PC-9 (cell line): ENCODE data around the gene SENP3. TPM values are rescaled to one million over a fixed set of nuclear protein-coding genes. Genes with fewer than 3 reads are reported as not detected.

Experiments used
- BruUV-seq: library from RNA; stranded (reverse); fragments of 400-500 nt; replicated peaks from 2 replicates; lab custom pipeline; 2021; lab: Mats Ljungman, UMichigan
- CTCF ChIA-PET: fragments of 300-600 bp; sonication (Branson Sonifier 250); formaldehyde crosslinking; loops from one replicate; lab custom pipeline; 2022; ENCODE audit warnings: antibody characterized with exemption; lab: Charles Lee
- POLR2A ChIA-PET: fragments of 300-600 bp; sonication (Branson Sonifier 250); formaldehyde crosslinking; loops from one replicate; lab custom pipeline; 2022; ENCODE audit warnings: antibody characterized with exemption; ENCODE audit not compliant: unreplicated experiment; lab: Charles Lee
- DNase-seq, 2 experiments: peaks; one replicate each; pipeline versions ENCODE4 v3.0.0 to v3.0.0-alpha.2; 2015 to 2022; ENCODE audit warnings: mixed read lengths in 1 of 2
- H2AFZ ChIP-seq: fragments of 200-600 bp; sonication (generic); 2 replicates; pipeline ENCODE4 v1.8.1; 2017; ENCODE audit warnings: antibody characterized with exemption
- H3F3A ChIP-seq: fragments of 200-600 bp; sonication (generic); 2 replicates; pipeline ENCODE4 v1.8.1; 2017; ENCODE audit warnings: antibody characterized with exemption, mild to moderate bottlenecking, low read depth; ENCODE audit not compliant: insufficient read depth
- H3K27ac ChIP-seq: fragments of 200-600 bp; sonication (generic); 2 replicates; pipeline ENCODE4 v1.6.1; 2016; ENCODE audit warnings: mixed run types
- H3K27me3 ChIP-seq: fragments of 200-600 bp; sonication (generic); 2 replicates; pipeline ENCODE4 v1.6.1; 2016; ENCODE audit warnings: low read depth, mixed run types; ENCODE audit not compliant: insufficient read depth
- H3K36me3 ChIP-seq: fragments of 200-600 bp; sonication (generic); 2 replicates; pipeline ENCODE4 v1.6.1; 2016; ENCODE audit warnings: low read depth, mixed run types
- H3K4me1 ChIP-seq: fragments of 200-600 bp; sonication (generic); replicated peaks from 2 replicates; pipeline ENCODE4 v1.6.1; 2016; ENCODE audit warnings: mixed run types; ENCODE audit not compliant: insufficient read depth
- H3K4me2 ChIP-seq: fragments of 200-600 bp; sonication (generic); 2 replicates; pipeline ENCODE4 v1.6.1; 2017; ENCODE audit warnings: mixed run types
- H3K4me3 ChIP-seq: fragments of 200-600 bp; sonication (generic); 2 replicates; pipeline ENCODE4 v1.6.1; 2016; ENCODE audit warnings: mixed run types
- H3K79me2 ChIP-seq: fragments of 200-600 bp; sonication (generic); 2 replicates; pipeline ENCODE4 v1.6.1; 2017; ENCODE audit warnings: low read depth, mixed run types
- H3K9me2 ChIP-seq: fragments of 200-600 bp; sonication (generic); 2 replicates; pipeline ENCODE4 v1.8.1; 2017; ENCODE audit warnings: mild to moderate bottlenecking; ENCODE audit not compliant: insufficient read depth
- H3K9me3 ChIP-seq: fragments of 200-600 bp; sonication (generic); 2 replicates; pipeline ENCODE4 v1.8.1; 2016; ENCODE audit warnings: low read depth; ENCODE audit not compliant: insufficient read depth
- H4K20me1 ChIP-seq: fragments of 200-600 bp; sonication (generic); 2 replicates; pipeline ENCODE4 v1.8.1; 2017; ENCODE audit not compliant: insufficient read depth
- EZH2 ChIP-seq: fragments of 200-600 bp; sonication (generic); IDR thresholded peaks from 2 replicates; pipeline ENCODE4 v1.8.0; 2017; ENCODE audit warnings: antibody characterized with exemption, low read depth
- intact Hi-C: fragments of 100-400 bp; cut with micrococcal nuclease; formaldehyde crosslinking; loops from one replicate; pipeline ENCODE4 v1.10.0; 2022; ENCODE audit not compliant: unreplicated experiment
- total RNA-seq: library from RNA; stranded (reverse); gene quantifications from 2 replicates; pipeline ENCODE4 v1.2.3, GENCODE V29; 2021
- TF ChIP-seq, protein P1 (sequence below): fragments of 200-600 bp; sonication (generic); conservative IDR thresholded peaks from 2 replicates; pipeline ENCODE4 v1.6.1; 2017; ENCODE audit warnings: mixed run types, antibody characterized with exemption, mild to moderate bottlenecking, moderate library complexity

The SENP3 gene
- total RNA-seq, 1 experiment from 2014 or later, result 72.4 TPM

- Histone ChIP-seq H3K27ac (no peak overlapping the region), H2AFZ (no peak overlapping the region), H3F3A (no peaks in the 10 kb centered on the region), H3K4me3 (no peak overlapping the region), H3K9me2 (no peaks in the 10 kb centered on the region), H3K36me3 (no peaks in the 10 kb centered on the region), H4K20me1 (no peaks in the 10 kb centered on the region), H3K9me3 (no peaks in the 10 kb centered on the region), H3K27me3 (no peaks in the 10 kb centered on the region), H3K4me1 (no peaks in the 10 kb centered on the region), H3K4me2 (no peak overlapping the region), H3K79me2 (no peaks in the 10 kb centered on the region)
- CTCF ChIA-PET, result no interaction called here
- intact Hi-C loops, result no loop called here
- DNase-seq, result no peak
- POLR2A ChIA-PET, result no interaction called here
- BruUV-seq, result no TSS peak
- no peak for TF ChIP-seq EZH2
- TF ChIP-seq, protein P1, sequence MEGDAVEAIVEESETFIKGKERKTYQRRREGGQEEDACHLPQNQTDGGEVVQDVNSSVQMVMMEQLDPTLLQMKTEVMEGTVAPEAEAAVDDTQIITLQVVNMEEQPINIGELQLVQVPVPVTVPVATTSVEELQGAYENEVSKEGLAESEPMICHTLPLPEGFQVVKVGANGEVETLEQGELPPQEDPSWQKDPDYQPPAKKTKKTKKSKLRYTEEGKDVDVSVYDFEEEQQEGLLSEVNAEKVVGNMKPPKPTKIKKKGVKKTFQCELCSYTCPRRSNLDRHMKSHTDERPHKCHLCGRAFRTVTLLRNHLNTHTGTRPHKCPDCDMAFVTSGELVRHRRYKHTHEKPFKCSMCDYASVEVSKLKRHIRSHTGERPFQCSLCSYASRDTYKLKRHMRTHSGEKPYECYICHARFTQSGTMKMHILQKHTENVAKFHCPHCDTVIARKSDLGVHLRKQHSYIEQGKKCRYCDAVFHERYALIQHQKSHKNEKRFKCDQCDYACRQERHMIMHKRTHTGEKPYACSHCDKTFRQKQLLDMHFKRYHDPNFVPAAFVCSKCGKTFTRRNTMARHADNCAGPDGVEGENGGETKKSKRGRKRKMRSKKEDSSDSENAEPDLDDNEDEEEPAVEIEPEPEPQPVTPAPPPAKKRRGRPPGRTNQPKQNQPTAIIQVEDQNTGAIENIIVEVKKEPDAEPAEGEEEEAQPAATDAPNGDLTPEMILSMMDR, result no peak
Observed at GRCh38 chr17:7551396-7551795, 10.3 kb upstream of the SENP3 start.

- no peak overlapping the region for H3K4me2 ChIP-seq
- no peak overlapping the region for H2AFZ ChIP-seq
- no peak overlapping the region for H3K27ac ChIP-seq
- H4K20me1 ChIP-seq, result no peaks in the 10 kb centered on the region
- TF ChIP-seq, protein P1, result no peak
- TF ChIP-seq EZH2, result no peak
- no peaks in the 10 kb centered on the region for H3K4me1 ChIP-seq
- intact Hi-C loops, result no loop called here
- no peaks in the 10 kb centered on the region for H3K9me2 ChIP-seq
- no peaks in the 10 kb centered on the region for H3K9me3 ChIP-seq
- H3K36me3 ChIP-seq, result no peaks in the 10 kb centered on the region
- BruUV-seq, result no TSS peak
- CTCF ChIA-PET, result no interaction called here
- no peaks in the 10 kb centered on the region for H3K27me3 ChIP-seq
- H3F3A ChIP-seq, result no peaks in the 10 kb centered on the region
- POLR2A ChIA-PET, result interaction anchor here (0.6 kb wide), 1 partner anchor 148 kb away, joined by 4 read pairs; no protein-coding TSS in a partner anchor
- DNase-seq, result no peak
- H3K4me3 ChIP-seq, result no peak overlapping the region
- no peaks in the 10 kb centered on the region for H3K79me2 ChIP-seq
Observed at GRCh38 chr17:7552621-7553051, 9.1 kb upstream of the SENP3 start.

GRCh38 chr17:7553356-7553755, 8.4 kb upstream of the SENP3 start:
- no peaks in the 10 kb centered on the region for H3K79me2 ChIP-seq
- TF ChIP-seq EZH2, result no peak
- TF ChIP-seq, protein P1, result no peak
- POLR2A ChIA-PET, result no interaction called here

More at GRCh38 chr17:7553356-7553755, 8.4 kb upstream of the SENP3 start:
- no peaks in the 10 kb centered on the region for H3K9me2 ChIP-seq
- no peaks in the 10 kb centered on the region for H3K36me3 ChIP-seq
- intact Hi-C loops, result no loop called here
- H2AFZ ChIP-seq, result no peak overlapping the region
- no peaks in the 10 kb centered on the region for H4K20me1 ChIP-seq
- no TSS peak for BruUV-seq
- CTCF ChIA-PET, result no interaction called here
- no peaks in the 10 kb centered on the region for H3K9me3 ChIP-seq
- H3F3A ChIP-seq, result no peaks in the 10 kb centered on the region
- H3K4me1 ChIP-seq, result peaks cover 1% of the 10 kb centered on the region
- H3K27ac ChIP-seq, result no peak overlapping the region
- no peak overlapping the region for H3K4me2 ChIP-seq
- no peak for DNase-seq
- no peaks in the 10 kb centered on the region for H3K27me3 ChIP-seq
- no peak overlapping the region for H3K4me3 ChIP-seq
